Smooth muscle cell (in vitro differentiated cells): ENCODE measurements around the gene SERP1. TPM values are rescaled to one million over a fixed set of nuclear protein-coding genes. Genes with fewer than 3 reads are reported as not detected.
A peak's percentile ranks its signal among the peaks of the same experiment; 100 is the strongest.

Experiments used
- DNase-seq: peaks from one replicate; lab custom pipeline; 2025; ENCODE audit not compliant: unreplicated experiment; lab: John Stamatoyannopoulos, UW
- H2AFZ ChIP-seq: fragments of 200-600 bp; sonication (generic); 2 replicates; pipeline ENCODE4 v1.6.0; 2016; ENCODE audit warnings: antibody characterized with exemption, low read depth, mild to moderate bottlenecking
- H3F3A ChIP-seq: fragments of 200-600 bp; sonication (generic); 2 replicates; pipeline ENCODE4 v1.6.0; 2017; ENCODE audit warnings: antibody characterized with exemption, low read depth
- H3K27ac ChIP-seq: fragments of 200-600 bp; sonication (generic); 2 replicates; pipeline ENCODE4 v1.5.1; 2016; ENCODE audit warnings: low read depth, mild to moderate bottlenecking
- H3K27me3 ChIP-seq: fragments of 200-600 bp; sonication (generic); 2 replicates; pipeline ENCODE4 v1.6.1; 2016; ENCODE audit warnings: low read depth, mild to moderate bottlenecking
- H3K36me3 ChIP-seq: fragments of 200-600 bp; sonication (generic); 2 replicates; pipeline ENCODE4 v1.5.1; 2016; ENCODE audit warnings: low read depth
- H3K4me1 ChIP-seq: fragments of 200-600 bp; sonication (generic); 2 replicates; pipeline ENCODE4 v1.5.1; 2016; ENCODE audit warnings: low read depth
- H3K4me2 ChIP-seq: fragments of 200-600 bp; sonication (generic); 2 replicates; pipeline ENCODE4 v1.6.0; 2016; ENCODE audit warnings: mild to moderate bottlenecking
- H3K4me3 ChIP-seq: fragments of 200-600 bp; sonication (generic); 2 replicates; pipeline ENCODE4 v1.5.1; 2016; ENCODE audit warnings: mild to moderate bottlenecking
- H3K79me2 ChIP-seq: fragments of 200-600 bp; sonication (generic); 2 replicates; pipeline ENCODE4 v1.6.0; 2016; ENCODE audit warnings: low read depth, mild to moderate bottlenecking
- H3K9ac ChIP-seq: fragments of 200-600 bp; sonication (generic); 2 replicates; pipeline ENCODE4 v1.6.0; 2016; ENCODE audit warnings: low read depth
- H3K9me3 ChIP-seq: fragments of 200-600 bp; sonication (generic); replicated peaks from 2 replicates; pipeline ENCODE4 v1.5.1; 2016; ENCODE audit warnings: low read depth
- H4K20me1 ChIP-seq: fragments of 200-600 bp; sonication (generic); 2 replicates; pipeline ENCODE4 v1.6.0; 2016; ENCODE audit warnings: low read depth
- CTCF ChIP-seq: fragments of 200-600 bp; sonication (generic); IDR thresholded peaks from 2 replicates; pipeline ENCODE4 v1.5.1; 2017; ENCODE audit warnings: borderline replicate concordance, mild to moderate bottlenecking, antibody characterized with exemption; ENCODE audit not compliant: insufficient read depth, poor library complexity, severe bottlenecking
- WGBS: methylation state at CpG from one replicate; pipeline ENCODE4 v1.1.7; 2016; ENCODE audit warnings: low lambda C conversion rate; 5-methylcytosine and 5-hydroxymethylcytosine counted together
- polyA plus RNA-seq: library from polyadenylated mRNA; unstranded; fragments of >200 nt; fragmentation: Nextera tagmentation; extraction: Ambion mirVana; gene quantifications from 2 replicates; pipeline ENCODE4 v1.2.1, GENCODE V29; 2016
- total RNA-seq: library from RNA; depleted of rRNA; stranded (reverse); fragments of >200 nt; gene quantifications from 2 replicates; pipeline ENCODE4 v1.2.3, GENCODE V29; 2014

SERP1 gene
- total and polyA plus RNA-seq, 2 experiments from 2014 or later = 247 to 268 TPM

- peaks cover 65% of the 10 kb centered on the region for H3K79me2 ChIP-seq
- H3K4me3 ChIP-seq = peak overlapping the region; percentile 98
- H4K20me1 ChIP-seq = peaks cover 70% of the 10 kb centered on the region
- H3K27ac ChIP-seq = peak overlapping the region; percentile 94
- H2AFZ ChIP-seq = no peak overlapping the region
- peak overlapping the region; percentile 91 for H3K4me2 ChIP-seq
- H3K9ac ChIP-seq = no peak overlapping the region
- no peaks in the 10 kb centered on the region for H3K36me3 ChIP-seq
- no peak for TF ChIP-seq CTCF
- no peaks in the 10 kb centered on the region for H3K9me3 ChIP-seq
- H3F3A ChIP-seq = peaks cover 12% of the 10 kb centered on the region
- DNase-seq = no peak
- H3K27me3 ChIP-seq = no peaks in the 10 kb centered on the region
- H3K4me1 ChIP-seq = peaks cover 18% of the 10 kb centered on the region
These were observed 2.3 kb downstream of the SERP1 start for GRCh38 chr3:150544041-150544440.

GRCh38 chr3:150543531-150543930 lies 2.8 kb downstream of the SERP1 start:
- Histone ChIP-seq H4K20me1 (peaks cover 72% of the 10 kb centered on the region), H3K27me3 (no peaks in the 10 kb centered on the region), H3K9ac (no peak overlapping the region), H3K9me3 (no peaks in the 10 kb centered on the region), H3K4me1 (peaks cover 18% of the 10 kb centered on the region), H3F3A (peaks cover 12% of the 10 kb centered on the region), H3K27ac (peak overlapping the region; percentile 94), H3K36me3 (no peaks in the 10 kb centered on the region), H3K79me2 (peaks cover 60% of the 10 kb centered on the region), H3K4me3 (no peak overlapping the region), H3K4me2 (peak overlapping the region; percentile 91), H2AFZ (no peak overlapping the region)
- 88% methylated on average over 2 of the region's 2 CpGs for WGBS
- no peak for TF ChIP-seq CTCF
- no peak for DNase-seq

GRCh38 chr3:150543128-150543527 lies 3.2 kb downstream of the SERP1 start:
- Histone ChIP-seq H3K27me3 (no peaks in the 10 kb centered on the region), H3K9ac (no peak overlapping the region), H4K20me1 (peaks cover 72% of the 10 kb centered on the region), H3K9me3 (no peaks in the 10 kb centered on the region), H3K4me1 (peaks cover 16% of the 10 kb centered on the region), H3K27ac (peak overlapping the region; percentile 94), H2AFZ (no peak overlapping the region), H3K4me3 (no peak overlapping the region), H3K36me3 (no peaks in the 10 kb centered on the region), H3F3A (peaks cover 12% of the 10 kb centered on the region), H3K79me2 (peaks cover 56% of the 10 kb centered on the region), H3K4me2 (no peak overlapping the region)
- no peak for TF ChIP-seq CTCF
- 95% methylated on average over 3 of the region's 3 CpGs for WGBS
- no peak for DNase-seq

- 96% methylated on average over 3 of the region's 3 CpGs for WGBS
- Histone ChIP-seq H3K9me3 (no peaks in the 10 kb centered on the region), H4K20me1 (peaks cover 71% of the 10 kb centered on the region), H3K79me2 (peaks cover 42% of the 10 kb centered on the region), H3K4me1 (peaks cover 9% of the 10 kb centered on the region), H3K9ac (no peak overlapping the region), H3K4me3 (no peak overlapping the region), H3K4me2 (no peak overlapping the region), H3K27ac (no peak overlapping the region), H3F3A (peaks cover 12% of the 10 kb centered on the region), H3K36me3 (no peaks in the 10 kb centered on the region), H3K27me3 (no peaks in the 10 kb centered on the region), H2AFZ (no peak overlapping the region)
- TF ChIP-seq CTCF = no peak
- DNase-seq = no peak
These were observed 5.3 kb downstream of the SERP1 start for GRCh38 chr3:150540991-150541390.
